ENCODE measurements around the gene STRADA.

Gene STRADA

DNA sequence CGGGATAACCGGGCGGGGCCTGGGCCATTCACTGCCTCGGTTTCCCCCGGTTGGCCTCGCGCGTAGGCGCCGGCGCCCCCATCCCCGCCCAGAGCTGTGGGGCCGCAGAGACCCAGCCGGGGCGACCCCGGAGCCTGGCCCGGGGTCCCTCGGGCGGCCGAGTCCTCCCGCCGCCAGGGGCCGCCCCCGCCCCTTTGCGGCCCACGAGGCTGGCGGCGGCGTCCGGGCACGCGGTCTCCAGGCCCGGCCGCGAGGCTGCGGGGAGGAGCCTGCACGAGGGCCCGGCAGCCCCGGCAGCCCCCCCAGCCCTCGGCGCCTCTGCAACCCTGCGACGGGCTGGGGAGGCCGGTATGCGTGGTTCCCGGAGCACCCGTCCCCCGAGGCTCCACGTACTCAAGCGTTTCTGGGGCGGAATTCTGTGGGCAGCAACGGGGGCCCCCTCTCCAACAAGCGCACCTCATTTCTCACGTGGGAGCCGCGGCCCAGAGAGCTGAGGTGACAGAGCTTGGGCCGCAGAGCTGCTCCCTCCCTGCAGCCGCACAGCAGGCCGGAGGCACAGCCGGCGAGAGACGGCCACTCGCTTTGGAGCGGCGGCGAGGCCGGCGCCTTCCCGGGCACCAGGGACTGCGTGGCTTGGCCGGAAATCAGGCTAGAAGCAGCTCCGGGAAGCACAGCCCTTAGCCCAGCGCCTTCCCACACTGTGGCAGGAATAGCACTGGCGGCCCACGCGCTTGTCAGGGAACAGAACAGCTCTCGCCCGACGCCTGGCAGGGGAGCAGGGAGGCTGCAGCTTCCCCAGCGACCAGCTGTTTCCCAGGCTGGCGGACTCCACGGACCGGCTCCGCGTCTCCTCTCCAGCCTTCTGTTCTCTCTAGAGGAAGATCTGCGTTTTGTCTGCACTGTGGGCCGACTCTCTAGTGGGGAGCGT is 40.8 kb downstream of the STRADA start:
- DNase-seq (ENCODE audit: low read depth), result peak; percentile 32

DNA sequence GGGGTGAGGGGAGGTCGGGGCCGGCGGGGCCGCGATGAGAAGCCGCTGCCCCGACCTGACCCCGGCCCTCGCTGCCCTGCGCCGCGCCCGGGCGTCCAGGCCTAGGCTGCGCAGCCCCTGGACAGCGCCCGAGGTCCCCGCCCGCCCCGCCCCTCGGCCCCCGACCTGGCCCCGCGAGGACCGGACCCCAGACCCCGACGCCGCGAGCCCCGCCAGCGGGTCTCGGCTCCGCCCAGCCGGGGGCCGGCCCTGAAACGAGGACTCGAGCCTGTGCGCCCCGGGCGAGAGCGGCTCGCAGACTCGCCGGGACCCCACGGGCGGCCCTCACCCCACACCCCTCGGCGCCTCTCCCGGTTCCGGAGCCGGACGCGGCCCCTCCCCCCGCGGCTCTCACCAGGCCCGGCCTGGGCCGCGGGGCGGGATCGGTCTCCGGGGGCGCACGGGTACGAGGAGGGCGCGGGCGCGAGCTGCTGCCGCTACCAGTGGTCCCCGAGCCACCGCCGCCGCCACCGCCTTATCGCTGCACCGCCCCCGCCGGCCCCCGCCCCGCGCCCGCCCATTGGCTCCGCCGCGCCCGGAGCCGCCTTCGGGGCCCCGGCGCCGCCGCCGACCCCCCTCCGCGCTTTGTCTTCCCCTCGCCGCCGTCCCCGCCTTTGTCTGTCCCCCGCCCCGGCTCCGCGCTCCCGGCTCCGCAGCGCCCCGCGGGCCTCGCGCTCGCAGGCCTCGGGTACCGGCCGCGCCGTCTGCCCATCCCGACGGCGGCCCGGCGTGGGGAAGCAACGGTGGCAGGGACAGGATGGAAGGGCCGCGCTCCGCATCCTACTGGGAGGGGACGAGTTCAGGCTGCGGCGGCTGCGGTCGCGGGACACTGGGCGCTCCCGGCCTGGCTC is 41.7 kb downstream of the STRADA start, which contains the start of gene LIMD2:
LIMD2 (minus strand) TSS at position 488 of the 890 bp plus-strand sequence. CDS start 827 bp downstream, outside the sequence.
- peak; percentile 75 for DNase-seq (ENCODE audit: low read depth)

DNA sequence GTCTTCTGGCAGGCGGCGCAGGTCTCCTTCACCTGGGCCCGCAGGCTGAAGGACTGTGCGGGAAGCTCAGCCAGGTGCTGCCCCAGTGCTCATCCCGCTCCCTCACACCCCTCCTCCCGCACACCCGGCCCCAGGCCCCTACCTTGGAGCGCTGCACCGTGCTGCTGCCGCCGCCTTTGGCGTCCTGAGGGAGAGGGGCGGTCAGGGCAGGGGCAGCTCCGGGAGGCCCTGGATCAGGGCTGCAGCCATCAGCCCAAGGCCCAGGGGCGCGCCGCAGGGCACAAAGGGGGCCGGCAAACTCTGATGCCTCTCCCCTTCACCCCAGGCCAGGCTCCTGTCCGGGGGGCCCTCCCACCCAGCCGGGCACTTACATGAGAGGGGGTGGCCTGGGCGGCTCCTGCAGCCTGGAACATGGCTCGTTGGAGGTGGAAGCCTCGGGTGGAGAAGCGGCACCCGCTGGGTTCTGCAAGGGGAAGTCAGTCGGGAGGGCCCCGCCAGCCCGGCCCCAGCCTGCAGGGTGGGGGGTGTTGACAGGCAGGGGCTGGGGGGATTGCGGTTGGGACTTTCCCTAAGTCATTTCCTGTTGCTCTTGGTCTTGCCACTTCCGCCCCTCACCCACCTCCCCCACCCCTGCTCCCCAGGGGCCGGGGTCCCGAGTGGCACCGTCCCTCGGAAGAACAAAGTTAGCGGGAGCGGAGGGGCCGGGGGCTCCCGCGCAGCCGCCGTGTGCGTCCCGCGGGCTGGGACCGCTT is 42.5 kb downstream of the STRADA start:
- peak; percentile 75 for DNase-seq (ENCODE audit: low read depth)

DNA sequence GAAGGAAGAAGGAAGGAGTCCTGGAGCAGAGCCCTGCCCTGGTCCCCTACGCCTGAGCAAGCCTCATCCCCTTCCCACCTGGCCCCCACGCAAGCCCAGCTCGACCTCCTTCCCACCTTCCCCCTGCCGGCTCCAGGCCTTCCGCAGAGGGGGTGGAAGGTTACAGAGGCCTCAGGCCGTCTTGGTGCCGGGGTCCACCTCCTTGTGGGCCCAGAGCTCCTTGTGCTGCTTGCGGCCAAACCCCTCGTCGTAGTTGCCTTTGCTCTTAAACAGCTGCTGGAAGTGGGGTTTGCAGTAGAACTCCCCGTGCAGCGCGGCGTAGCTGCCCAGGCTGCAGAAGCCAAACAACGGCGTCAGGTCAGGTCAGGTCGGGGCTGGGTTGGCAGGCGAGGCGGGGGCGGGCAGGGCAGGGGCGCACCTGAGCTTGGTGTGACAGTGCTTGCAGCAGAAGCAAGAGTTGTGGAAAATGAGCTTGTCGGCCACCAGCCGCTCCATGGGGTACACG is 43.2 kb downstream of the STRADA start:
- DNase-seq (ENCODE audit: low read depth), result no peak

DNA sequence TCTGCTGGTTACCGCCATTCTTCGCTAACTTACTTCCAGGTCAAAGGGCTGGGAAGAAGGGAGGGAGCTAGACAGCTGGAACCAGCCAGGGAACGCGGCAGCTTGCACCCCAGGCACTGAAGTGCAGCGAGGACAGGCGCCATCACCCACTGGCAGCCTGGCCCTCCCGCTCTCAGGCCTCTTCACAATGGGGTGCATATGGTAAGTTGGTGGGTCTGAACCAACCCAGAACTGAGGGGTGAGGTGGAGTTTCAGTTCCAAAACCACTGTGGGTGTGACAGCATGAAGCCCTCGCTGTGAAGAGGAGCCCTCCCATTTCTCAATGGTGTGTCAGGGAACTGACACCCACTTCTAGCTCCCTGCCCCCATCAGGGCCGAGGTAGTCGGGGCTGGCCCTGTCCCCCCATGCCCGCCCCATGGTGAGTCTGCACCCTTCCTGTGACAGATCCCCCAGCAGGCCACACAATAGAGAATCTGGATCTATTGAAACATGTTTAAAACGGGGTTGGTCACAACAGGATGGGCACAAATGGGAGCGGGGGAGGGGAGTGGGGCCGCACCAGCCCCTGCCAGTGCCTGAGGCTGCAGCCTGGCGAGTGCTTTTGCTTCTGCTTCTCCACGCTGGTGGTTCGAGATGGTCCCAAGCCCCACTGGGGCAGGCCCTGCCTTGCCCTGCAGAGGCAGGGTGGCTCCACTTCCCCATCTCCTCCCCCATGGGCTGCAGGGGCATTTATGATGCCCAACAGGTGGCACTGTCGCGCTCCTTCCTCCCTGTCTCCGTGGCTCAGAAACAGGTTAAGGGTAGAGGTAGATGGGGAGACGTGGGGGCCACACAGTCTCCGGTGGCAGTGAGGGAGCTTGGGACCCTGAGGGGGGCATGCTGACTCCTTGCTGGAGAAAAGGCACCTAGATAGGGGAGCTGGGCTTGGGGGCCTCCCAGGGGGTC is 44.0 kb downstream of the STRADA start:
- peak; percentile 65 for DNase-seq (ENCODE audit: low read depth)

DNA sequence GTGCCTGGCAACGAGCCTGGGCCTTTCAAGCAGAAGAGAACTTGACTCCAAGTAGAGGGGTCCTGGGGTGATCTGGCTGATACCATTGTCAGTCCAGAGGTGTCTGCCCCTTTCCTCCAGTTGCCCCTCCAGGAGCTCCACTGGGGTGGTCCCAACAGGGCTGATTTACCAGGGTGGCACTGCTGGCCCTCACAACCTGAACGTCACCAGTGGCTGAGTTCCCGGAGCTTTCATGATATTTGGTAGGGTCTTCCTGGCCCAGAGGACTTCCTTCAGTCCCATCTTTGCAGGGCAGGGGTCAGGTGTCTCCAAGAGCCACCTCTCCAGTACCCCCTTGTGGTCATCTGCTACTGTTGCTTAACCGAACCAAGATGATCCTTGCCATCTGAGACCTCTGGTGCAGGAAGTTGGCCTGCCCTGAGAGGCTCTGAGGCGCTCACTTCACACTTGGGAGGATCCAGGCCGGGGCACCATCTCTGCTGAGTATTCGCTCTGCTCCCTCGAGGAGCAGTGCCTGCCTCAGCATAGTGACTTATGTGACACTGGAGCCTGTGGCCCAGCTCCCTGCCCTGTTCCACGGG is 45.1 kb downstream of the STRADA start:
- no peak for DNase-seq (ENCODE audit: low read depth)

DNA sequence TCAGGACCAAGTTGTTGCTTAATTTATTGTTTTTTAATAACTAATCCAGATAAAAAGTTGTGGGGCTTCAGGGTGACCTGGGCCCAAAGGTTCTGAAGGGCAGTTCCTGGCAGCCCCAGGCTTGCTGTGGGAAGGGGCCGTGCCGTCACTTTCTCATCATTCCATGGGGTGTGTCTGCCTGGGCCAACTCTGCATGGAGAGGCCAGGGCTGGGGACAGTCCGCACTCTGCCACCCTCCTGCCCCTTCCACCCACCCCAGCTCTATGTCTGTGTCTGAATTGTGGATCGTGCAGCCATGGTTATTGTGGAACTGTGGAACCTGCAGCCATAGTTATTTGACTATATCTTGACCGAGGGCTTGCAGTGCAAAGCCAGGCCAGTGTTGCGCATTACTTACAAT is 45.7 kb downstream of the STRADA start:
- no peak for DNase-seq (ENCODE audit: low read depth)

DNA sequence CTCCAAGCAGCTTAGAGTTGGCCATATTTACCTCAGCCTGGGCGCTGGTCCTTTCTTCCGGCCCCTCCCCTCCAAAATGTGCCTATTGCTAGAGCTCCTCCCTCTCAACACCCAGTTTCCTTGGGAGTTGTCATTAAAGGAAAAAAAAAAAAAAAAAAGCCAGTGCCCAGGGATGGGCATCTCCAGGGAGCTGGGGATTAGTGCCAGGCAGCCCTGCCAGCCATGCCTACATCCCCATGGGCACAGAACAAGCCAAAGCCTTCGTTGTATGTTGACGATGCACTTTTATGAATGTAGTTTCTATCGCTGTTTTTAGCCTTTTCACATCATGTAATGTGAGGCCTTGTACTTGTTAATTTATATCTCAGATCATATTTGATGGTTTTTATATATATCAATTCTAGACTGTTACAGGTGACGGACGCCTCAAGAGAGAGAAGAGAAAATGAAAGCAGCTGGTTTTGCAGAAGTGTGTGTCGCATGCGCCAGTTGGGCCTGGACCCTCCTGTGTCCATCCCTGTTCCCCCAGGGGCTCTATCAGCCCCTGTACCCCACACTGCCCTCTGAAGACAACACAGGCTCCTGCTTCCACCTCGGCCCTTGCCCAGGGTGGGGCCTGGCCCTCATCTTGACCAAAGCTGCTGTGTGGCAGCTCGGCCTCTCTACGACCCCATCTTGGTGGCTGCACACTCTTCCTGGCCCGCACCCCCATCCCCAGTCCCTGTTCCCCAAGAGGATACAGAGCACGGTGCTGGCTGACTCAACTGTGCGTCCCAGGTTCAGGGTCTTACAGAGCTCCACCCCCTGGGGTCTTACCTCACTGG is 46.4 kb downstream of the STRADA start:
- no peak for DNase-seq (ENCODE audit: low read depth)

DNA sequence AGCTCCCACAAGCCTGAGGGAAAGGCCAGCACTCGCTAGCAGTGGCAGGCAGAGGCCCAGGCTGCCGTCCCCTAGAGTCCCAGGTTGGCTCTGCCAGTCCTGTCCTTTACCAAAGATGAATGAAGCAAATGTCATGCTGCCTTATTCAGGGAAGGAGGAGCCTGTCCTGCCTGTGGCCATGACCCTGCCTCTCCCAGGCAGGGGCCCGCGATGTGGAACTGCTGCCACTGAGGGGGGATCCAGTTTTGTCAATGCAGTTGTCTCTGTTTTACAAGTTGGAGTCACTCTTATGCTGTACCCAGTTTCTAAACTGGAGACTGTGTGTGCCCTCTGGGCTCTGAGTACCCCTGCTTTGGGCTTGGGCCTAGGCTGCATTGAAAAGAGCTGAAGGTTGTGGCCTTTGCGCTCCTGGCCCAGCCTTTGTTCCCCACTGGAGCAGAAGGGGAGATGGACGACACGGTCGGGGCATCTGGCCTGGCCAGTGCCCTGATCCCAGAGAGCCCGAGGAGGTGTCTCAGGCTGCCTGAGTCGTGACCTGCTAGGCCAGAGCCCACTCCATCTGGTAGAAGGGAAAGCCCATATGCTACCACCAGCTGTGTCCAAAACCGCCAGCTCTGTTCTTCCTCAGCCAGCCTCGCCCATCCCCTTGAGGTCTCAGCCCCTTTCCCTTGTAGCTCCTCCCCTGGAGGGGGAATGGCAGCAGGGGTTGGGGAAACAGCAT is 47.2 kb downstream of the STRADA start:
- DNase-seq (ENCODE audit: low read depth), result no peak

DNA sequence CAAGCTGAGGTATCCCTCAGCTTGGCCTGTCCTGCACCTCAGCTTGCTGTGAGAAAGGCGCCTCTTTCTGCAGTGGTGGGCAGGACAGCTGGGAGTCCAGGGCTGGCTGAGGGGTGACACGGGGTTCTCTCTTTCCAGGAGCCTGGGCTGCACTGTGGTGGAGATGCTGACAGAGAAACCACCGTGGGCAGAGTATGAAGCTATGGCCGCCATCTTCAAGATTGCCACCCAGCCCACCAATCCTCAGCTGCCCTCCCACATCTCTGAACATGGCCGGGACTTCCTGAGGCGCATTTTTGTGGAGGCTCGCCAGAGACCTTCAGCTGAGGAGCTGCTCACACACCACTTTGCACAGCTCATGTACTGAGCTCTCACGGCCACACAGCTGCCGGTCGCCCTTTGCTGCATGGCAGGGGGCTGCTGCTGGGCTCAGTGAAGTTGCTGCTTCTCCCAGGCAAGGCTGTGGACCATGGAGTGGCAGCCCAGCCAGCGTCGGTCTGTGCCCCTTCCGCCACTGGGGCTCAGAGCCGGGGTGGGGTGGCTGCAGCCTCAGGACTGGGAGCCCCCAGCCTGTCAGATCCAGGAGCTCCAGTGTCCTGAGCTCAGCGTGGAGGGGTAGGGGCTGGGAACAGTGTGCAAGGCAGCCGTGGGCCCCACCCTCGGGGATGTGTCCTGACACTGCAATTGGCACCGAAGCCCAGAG is 48.0 kb downstream of the STRADA start:
- no peak for DNase-seq (ENCODE audit: low read depth)

DNA sequence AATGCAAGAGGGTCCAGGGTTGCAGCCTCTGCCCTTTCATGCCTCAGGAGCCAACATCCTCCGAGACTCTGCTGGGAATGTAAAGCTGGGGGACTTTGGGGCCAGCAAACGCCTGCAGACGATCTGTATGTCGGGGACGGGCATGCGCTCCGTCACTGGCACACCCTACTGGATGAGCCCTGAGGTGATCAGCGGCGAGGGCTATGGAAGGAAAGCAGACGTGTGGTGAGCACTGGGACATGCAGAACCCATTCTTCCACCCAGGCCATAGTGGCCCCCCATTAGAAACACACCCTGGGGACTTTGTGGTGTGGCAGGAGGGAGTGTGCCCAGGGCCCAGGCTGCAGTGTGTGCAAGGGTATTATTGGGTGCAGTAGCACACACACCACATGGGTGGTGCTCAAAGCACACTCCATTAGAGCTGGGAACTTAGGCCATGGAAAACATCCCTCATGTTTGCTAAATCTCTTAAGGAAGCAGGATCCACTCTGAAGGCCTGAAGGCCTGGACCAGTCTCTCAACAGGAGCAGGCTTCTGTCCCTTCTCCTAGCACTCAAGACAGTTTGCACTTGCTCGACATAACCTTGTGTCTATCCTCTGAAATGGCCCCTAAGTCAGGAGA is 49.3 kb downstream of the STRADA start:
- DNase-seq (ENCODE audit: low read depth), result no peak

DNA sequence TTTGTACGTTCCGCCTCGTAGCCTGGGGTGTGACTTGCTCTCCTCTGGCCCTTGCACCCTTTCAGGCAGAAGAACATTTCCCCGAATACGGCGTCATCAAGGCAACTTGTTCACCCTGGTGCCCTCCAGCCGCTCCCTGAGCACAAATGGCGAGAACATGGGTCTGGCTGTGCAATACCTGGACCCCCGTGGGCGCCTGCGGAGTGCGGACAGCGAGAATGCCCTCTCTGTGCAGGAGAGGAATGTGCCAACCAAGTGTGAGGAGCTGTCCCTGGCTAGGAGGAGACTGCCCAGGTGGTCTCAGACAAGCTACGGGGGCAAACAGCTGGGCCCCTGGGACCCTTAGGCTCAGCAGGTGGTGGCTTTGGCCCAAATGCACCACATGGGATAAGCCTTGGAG is 52.1 kb downstream of the STRADA start:
- DNase-seq (ENCODE audit: low read depth), result no peak

DNA sequence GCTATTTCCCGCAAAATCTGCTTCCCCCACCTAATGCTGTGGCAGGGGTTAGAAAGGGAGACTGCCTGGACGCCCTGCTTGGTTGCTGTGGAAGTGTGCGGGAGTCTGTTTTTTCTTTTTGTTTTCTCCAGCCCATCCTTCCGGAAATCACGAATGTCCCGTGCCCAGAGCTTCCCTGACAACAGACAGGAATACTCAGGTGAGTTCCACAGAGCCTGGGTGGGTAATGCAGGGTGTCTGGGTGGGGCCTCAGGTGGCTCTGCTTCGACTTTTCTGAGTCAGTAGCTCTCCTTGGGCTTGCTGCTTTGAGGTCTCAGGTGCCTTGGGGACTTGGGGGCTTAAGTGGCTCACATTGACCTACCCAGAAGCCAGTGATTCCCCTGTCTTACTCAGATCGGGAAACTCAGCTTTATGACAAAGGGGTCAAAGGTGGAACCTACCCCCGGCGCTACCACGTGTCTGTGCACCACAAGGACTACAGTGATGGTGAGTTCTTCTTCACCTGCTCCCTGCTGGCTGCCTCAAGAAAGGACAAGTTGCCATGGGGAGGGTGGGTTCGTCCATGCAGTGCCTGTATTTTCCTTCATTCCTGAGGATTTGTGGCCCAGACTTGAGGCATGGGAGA is 53.1 kb downstream of the STRADA start:
- DNase-seq (ENCODE audit: low read depth), result no peak

DNA sequence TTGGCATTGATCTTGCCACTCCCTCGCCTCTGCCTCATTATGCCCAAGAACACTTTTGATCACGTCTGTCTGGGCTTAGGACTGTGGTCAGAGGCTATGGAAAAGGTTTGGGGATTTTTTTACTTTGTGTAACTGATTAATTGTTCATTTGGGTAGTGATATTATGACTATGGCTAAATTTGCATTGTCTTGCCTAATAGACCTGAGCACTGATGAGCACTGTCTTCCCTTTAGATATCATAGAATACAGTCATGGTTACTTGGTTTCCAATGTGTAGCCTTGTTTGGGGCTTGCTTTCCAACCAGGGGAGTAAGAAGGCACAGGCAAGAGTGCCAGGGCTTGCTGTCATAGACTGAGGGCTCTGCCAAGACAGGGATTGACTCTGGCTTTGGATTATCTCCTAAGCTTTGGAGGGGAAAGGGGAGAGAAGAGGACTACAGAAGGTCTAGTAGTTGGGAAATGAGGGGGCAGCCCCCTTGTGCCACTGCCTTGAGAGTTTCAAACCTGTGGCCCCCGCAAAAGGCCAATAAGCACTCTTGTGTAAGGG is 55.4 kb downstream of the STRADA start:
- DNase-seq (ENCODE audit: low read depth), result no peak

DNA sequence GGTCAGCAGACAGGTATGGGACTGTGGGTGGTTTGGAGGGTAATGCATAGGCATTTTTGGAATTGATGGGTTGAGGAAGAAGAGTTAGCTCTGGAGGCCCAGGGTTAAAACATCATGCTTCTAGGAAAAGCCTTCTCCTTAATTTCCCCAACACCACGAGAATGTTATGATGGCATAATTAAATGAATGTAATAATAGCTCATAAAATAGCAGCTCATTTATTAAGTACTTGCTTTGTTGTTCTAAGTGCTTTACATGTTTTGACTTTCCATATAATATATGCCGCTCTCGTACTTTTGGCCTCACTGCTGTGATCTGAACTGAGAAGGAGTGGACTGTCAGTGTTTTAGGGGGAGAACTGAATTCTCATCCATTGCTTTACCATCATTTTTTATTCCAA is 56.0 kb downstream of the STRADA start:
- DNase-seq (ENCODE audit: low read depth), result no peak

DNA sequence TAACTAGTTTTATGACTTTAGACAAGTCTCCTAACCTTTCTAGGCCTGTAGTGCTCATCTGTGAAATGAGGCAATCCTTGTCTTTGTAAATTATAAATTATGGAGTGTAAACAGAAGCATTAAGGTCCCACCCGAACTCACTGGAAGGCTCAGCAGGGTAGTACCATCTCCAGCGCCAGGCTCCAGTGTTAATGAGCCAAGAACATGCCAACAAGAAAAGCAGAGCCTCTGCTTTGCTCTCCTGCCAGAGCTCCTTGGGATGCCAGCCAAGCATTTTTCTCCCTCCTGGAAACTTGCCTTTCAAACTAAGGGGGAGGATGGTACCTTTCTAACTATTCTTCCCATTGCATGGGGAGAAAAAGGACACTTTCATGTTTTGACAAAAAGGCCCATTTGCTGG is 56.6 kb downstream of the STRADA start:
- DNase-seq (ENCODE audit: low read depth), result no peak

DNA sequence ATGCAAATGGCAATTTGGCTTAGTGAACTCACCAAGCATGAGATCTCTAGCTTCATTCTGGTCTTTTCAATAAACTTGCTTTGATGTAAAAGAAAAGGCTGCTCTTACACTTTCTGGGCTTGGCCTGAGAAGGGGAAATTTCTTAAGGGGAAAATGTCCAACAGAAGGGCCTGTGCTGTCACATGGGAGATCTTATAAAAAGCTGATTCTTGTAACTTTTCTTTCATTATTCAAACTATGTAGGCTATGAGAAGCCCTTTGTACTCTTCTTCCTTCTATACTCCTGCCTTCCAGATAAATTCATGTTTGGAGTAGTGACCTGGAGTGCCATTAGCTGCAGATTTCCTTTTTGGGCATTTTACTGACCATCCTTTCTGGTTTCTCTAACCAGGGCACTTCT is 58.6 kb downstream of the STRADA start:
- no peak for DNase-seq (ENCODE audit: low read depth)

All from activated T-cell treated with anti-CD3 and anti-CD28 coated beads for 24 hours (primary cell).